SIG-M5 (cell line): ENCODE data around the gene PIK3R6.

Source experiments
- DNase-seq: peaks from one replicate; lab custom pipeline; 2025; lab: John Stamatoyannopoulos, UW

PIK3R6 gene

DNA sequence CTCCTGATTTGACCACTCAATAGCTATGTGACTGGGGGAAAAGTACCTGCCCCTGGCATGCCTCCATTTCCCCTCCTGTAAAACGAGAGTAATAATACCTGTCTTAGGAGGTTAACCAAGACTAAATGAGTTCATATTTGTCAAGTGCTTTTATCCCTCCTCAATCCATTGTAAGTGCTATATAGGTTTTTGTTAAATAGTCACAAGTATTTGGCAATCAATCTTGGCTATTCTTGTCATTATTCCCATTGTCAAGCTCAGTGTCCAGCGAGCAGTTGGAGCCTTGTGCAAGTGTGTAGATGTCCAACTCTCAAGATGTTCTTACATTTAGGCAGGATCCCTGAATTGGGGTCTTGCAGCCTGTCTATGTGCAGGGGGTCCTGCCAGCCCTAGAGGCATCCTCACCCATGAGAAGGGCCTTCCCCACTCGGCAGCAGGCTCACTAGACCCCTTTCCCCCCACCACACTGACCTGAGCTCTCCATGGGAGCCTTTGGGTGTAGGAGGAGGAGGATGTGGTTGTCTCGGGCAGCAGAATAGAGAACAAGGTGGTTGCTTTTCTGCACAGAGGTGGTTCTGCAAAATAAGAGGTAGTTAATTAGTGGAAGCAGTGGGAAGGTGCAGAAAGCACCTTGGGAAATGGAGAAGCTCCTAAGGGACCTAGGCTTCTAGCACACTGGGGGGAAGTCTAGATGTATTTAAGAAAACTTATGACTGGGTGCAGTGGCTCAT lies 18.0 kb downstream of the PIK3R6 start:
- no peak for DNase-seq

DNA sequence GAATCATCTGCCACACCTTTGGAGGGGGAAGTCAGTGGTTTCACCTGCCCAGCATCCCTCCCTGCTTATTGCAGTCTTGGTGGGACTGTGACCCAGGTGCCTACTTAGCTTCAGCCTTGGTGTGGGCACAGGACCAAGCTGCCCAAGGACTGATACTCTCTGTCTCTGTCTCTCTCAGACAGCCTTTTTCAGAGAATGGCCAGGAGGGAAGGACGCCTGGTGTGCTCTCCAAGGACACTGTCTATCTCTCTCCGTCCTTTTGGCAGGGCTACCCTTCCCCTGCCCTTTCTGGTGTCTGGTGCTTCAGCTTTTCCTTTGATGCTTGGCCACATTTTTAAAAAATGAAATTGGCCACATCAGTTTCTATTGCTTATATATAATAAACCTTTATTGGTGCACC lies 19.6 kb downstream of the PIK3R6 start:
- DNase-seq: no peak

DNA sequence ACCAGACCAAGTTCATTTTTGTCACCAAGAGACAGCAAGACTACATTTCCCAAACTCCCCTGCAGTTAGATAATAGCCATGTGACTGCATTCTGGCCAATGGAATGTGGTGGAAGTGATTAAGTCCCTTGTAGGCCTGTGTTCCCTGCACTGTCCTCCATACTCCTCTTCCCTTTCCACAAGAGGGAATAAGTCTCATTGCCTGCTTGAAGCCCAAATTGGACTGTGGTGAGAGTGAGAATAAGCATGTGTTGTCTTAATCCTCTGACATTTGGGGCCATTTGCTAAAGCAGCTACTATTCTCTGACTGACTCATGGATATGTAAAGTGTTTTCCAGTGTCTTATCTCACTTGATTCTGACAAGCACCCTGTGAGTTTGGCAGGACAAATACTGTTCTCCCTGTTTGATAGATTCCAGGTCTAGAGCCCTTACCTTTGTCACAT lies 20.7 kb downstream of the PIK3R6 start:
- no peak for DNase-seq

DNA sequence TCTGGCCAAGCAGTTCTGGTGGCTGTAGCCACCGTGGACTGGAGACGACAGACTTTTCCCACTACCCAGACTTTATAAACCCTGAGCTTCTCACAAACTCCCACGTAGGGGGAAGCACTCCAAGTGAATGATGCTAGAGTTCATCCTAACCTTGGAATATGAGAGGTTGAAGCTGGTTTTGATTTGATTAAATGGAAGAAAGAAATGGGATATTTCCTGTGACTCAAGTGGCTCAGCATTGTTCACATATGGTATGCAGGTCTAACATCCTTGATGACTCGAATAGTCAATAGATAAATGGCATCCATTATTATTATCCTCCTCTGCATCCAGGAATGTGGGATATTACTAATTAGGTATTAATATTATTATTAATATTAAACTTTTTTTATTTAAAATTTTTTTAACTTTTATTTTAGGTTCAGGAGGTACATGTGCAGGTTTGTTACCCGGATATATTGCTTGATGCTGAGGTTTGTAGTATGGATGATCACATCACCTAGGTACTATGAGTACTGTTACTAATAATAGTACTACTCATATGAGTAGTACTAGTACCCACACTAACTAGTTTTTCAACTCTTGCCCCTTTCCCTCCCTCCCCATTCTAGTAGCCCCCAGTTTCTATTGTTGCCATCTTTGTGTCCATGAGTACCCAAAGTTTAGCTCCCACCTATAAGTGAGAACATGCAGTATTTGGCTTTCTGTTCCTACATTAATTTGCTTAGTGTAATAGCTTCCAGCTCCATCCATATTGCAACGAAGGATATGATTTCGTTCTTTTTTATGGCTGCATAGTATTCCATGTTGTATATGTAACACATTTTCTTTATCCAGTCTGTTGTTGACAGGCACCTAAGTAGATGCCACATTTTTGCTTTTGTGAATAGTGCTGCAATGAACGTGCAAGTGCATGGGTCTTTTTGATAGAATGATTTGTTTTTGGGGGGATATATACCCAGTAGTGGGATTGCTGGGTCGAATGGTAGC lies 22.9 kb downstream of the PIK3R6 start:
- no peak for DNase-seq

DNA sequence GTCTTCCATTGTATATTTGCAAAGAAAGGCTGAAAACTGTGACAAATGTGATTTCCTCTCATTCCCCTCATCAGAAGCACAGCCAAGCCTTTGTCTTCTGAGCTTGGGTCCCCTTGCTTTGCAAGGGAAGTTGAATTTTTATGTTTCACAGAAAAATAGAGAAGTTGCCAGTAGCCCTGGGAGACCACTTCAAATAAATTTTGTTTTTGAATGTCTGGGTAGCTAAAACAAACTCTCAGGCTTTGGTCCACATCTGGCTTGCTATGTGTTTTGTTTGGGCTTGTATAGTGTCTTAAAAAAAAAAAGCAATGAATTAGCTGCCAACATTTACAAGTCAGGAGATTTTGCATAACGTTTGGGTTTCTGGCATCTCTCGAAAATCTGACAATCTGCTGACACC lies 24.1 kb downstream of the PIK3R6 start:
- no peak for DNase-seq

DNA sequence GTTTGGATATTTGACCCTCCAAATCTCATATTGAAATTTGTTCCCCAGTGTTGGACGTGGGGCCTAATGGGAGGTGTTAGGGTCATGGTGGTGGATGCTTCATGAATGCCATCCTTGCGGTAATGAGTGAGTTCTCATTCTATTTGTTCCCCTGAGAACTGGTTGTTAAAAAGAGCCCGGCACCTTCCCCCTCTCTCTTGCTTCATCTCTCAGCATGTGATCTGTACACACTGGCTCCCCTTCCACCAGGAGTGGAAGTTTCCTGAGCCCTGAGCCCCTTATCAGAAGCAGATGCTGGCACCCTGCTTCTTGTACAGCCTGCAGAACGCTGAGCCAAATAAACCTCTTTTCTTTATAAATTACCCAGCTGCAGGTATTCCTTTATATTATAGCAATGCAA lies 25.6 kb downstream of the PIK3R6 start:
- DNase-seq: no peak

DNA sequence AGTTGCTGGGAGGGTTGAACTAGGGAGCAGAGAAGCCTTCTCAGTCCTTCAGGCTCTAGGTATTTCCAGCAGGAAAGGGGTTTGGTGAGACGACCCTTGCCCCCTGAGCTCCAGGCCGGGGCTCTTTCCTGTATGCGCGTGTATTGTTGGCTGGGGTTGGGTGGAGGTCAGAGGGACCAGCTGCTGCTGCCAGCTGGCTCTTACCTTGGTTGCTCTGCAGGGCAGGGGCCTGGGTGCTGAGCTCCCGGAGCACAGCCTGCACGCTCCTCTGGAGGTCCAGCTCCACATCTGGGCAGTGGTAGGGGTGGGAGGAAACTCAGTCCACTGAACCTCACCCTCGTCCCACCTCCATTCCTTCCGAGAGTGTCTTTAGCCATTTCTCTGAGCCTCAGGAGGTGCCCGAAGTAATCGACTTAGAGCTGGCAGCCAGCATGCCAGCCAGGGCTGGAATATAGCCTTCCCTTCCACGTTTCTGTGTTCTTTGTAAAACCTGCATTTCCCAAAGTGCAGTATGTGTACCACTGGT lies 28.0 kb downstream of the PIK3R6 start:
- no peak for DNase-seq

DNA sequence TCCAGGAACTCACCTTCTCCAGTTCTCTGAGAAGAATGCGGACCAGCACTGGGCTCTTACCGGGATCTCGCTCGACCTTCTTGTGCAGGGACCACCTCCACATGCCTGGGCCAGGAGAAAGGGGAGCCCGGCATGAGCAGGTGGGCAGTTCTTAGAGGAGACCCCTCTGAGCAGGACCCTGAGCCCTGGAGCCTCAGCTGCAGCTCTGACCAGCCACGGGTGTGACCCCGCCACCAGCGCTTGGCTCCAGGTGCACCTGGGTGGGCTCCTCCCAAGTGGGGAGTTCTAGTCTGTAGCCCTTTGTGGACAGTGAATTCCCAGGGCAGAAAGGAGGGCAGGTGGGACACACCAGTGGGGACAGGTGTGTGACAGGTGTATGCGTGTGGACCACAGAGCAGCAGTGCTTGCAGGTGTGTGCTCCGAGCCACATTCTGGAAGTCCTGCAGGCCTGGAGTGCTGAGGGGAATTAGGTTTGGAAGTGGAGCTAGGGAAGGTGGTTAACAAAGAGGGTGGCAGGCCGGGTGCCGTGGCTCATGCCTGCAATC lies 28.9 kb downstream of the PIK3R6 start:
- DNase-seq: no peak

DNA sequence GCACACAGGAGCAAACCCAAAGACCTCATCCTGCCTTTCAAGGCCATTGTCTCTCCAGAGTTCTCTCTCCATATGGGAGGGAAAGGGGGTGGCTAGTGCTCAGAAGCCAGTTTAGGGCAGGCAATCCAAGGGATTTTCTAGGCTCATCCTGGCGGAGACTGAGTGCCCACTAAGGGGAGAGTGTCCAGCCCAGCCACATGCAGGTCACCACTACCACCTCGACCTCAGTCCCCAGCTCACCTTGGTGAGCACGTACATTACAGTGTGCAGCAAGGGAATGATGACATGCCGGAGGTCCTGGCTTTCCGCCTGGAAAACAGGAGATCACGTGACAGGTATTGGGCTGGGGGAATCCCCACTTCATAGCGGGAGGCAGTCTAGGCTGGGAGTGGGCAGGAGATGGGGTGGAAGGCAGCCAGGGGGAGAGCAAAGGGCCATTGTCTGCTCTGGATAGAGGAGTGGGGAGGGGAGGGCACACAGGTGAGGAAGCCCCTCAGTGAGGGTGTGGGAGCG lies 29.9 kb downstream of the PIK3R6 start:
- DNase-seq: no peak

DNA sequence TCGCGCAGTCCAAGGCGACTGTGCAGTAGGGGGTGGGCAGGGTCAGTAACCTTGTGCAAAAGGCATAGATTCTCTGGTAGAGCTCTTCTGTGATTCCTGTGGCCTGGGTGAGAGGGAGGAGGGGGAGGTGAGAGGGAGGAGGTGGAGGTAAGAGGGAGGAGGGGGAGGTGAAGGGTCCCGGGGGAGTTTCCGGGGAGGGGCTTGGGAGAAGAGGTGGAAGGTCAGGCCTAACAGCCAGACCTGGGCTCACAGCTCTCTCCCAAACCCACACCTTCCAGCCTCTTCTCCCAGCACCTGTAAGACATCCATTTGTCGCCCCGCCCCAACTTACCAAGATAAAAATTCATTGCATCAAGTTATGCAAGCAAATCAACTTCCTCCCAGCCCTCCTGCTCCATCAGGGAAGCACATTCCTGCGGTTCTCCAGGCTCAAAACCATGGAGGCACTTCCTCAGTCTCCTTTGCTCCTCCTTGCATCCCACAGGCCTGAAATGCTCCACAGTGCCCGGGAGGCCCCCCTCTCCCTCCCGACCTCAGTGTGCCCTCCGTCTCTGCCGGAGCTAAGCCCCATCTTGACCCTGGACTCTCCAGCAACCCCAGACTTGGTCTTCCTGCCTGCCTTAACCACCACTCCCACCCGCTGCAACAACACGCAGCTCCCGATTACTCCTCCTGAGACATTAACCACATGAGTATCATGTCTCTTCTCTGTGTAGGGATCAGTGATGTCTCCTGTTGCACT lies 30.5 kb downstream of the PIK3R6 start:
- DNase-seq: no peak

DNA sequence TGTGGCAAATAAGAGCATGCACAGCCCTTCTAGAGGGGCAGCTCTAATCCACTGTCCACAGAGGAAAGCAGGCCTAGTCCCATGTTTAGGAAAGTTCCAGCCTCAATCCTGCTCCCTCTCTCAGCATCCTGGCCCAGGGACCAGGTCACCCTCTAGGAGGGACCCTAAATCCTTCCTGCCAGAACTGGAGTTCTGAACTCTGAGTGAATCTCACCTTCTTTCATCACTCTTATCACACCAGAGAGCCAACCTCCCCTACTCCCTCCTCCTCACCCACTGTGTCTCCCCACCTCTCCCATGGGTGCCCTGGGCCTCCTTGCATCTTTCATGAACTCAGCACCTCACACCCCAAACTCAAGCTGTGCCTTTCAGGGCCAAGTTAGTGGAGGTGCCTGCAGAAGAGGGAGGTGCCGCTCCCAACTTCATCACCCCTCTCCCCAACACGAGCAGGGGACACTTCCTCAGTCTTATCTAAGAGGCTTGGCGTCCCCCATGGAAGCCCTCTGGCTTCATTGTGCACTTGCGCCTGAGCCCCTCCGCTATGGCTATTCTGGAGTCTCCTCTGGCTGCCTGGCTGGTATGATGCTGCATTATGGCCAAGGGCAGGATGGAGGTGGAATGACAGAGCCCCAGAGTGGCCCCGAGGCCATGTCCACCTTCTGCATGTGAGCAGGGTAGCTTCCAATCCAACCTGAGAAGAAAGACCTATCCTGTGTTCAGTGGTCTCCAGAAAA lies 31.7 kb downstream of the PIK3R6 start:
- no peak for DNase-seq

DNA sequence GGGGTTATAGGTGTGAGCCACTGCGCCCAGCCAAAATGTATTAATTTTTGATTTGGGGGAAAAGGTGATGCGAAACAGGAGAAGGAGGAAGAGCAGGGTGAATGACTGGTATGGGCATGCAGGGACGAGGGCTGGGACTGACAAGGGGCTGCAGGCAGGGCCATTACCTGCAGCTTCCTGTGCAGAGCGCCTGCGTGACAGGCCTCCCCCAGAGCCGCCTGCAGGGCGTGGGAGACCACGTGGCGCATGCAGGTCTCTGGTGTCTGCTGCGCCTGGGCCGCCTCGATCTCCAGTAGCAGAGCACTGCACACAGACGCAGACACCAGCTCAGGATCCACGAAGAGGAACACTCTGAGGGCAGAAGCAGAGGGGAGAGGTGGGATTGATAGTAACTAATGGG lies 32.4 kb downstream of the PIK3R6 start:
- no peak for DNase-seq

DNA sequence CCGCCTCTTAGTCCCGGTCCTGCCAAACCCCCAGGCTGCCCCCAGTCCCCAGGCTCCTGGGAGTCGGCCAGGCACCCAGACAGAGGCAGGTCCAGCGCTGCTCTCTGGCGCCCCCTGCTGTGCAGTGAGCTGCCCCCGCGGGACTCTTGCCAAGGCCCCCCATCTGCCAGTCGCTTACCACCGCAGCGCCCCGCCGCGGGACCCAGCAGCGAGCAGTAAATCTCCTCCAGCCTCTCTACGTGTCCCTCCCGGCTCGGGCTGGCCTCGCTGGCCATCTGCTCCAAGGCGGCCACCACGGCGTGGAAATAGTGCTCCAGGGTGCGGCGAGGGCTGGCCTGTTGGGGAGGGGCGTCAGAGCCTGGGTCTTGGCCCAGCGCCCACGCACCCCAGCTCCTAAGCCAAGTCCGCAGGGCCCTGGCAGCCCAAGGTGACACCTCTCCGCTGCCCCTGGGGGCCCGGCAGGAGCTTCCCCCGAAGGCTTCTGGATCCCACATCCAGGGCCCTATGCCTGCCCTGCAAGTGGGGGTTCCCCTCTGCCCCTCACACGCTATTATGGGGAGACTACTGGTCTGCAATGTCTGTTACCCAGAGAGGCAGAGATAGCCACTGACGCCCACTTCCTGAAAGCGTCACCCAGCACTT lies 34.6 kb downstream of the PIK3R6 start:
- DNase-seq: no peak

DNA sequence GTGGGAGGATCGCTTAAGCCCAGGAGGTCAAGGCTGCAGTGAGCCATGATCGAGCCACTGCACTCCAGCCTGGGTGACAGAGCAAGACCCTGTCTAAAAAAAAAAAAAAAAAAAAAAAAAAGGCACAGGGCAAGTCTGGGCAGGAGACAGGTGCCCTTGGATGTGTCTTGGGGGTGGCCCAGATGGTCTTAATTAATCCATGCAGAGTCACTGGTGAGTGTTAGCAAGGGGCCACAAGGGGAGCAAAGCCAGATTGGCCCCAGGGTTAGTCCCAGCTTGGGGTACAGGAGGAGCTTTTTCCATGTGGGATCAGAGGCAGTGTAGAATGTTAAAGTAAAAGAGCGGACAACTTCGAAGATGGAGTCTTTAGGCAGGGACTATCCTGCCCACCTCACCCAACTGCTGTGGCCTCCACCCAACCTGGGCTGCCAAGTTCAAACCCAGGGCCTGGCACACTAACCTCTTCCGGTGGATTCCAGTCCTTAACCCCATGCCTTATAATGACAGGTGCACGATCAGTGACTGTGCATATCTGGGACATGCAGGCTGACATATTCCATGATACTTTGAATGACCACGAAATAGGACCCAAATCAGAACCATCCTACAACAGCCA lies 36.1 kb downstream of the PIK3R6 start:
- DNase-seq: no peak

DNA sequence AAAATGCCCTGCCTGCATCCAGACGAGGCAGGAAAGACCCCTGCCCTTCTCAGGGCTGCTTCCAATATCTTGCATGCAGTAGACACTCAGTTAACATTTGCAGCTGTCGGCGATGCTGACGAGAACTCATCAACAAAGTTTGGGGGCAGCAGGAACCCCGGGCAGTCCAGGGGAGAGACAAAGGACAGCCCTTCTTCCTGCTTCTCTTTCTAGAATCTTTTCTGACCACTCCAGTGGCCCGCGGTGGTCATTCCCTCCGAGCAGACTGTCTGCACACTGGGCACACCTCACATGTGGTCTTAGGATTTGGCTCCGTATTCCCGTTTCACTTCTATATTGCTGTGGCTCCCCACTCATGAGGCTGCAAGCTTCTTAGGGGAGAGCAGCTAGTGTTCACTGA lies 37.3 kb downstream of the PIK3R6 start:
- no peak for DNase-seq

DNA sequence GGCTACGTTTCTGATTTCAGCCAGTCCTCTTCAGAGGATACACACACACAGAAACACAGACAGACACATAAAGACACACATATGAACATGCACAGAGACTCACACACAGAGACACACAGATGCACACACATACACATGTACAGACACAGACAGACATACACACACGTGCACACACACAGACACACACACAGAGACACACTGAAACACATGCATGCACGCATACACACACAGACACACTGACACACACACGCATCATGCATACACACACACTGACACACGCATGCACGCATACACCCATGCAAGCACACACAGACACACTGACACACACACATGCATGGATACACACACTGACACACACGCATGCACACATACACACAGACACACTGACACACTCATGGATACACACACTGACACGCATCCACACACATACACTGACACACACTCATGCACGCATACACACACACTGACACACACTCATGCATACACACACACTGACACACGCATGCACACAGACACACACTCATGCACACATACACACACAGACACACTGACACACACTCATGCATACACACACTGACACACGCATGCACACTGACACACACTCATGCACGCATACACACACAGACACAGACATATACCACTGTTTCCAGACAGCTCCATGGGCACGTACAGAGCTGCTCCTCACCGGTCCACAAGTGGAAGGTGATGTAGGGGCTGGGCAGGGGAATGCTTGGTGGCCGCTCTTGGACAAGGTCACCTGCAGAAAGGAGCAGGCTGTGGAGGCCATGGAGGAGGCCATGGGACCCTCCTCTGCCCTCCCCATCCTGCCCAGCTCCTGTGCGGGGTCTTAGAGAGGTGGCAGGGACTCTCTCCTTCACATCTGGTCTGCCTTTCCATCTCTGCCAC lies 38.2 kb downstream of the PIK3R6 start:
- no peak for DNase-seq

DNA sequence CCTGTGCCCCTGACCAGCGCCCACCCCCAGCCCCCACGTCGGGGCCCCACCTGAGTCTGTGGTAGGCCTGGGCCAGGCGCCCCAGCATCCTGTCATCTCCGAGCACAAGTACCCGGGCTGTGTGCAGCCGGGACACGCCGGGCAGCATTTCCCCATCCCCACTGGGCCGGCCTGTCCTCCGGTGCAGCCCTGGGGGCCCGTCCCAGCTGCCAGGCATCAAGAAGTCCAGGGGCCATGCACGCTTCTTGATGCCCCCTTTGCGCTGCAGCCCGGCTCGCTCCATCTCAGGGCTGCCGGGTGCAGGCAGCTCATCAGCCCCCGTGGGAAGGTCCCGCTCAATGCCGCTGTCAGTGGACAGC lies 39.0 kb downstream of the PIK3R6 start:
- no peak for DNase-seq

DNA sequence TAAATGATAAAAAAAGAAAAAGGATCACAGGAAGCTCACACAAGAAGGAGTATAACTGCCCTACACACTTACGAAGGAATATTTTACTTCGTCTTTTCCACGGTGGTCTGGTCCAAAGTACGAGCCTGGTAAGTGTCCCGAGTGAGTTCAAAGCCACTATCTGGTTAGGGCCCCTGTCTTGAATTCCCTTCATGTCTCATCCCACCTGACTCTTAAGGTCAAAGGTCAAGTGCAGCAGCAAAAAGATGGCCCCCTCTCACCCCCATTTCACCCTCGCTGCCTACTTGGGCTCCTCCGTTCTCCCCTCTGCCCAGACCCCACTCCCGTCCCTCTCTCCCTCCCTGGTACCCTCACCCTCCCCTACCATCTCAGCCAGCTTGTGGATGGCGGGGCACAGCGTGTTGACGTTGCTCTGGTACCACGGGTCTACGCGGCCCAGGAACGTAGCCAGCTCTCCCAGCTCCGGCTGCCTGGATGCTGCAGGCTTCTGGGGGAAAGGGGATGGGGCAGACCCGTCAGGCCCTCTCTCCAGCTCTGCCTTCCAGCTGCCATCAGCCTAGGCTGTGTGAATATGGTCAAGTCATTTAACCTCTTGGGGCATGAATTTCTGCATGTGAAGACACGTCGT lies 40.6 kb downstream of the PIK3R6 start:
- DNase-seq: no peak

DNA sequence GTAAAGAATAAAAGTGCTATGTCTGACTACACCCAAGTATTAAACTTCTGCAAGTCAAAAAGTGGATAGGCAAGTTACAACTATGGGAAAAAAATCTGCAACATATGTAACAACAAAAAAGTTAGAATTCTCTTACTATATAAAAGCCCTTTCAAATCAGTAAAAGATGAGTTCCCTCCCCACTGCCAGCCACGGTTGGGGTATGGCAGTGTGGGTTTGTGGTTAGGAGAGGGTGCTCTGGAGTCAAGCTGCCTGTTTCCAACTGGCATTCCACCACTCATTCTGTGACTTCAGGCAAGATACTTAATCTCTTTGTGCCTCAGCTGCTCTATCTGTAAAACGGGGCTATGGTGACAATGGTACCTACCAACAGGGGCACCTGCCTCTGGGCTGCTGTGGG lies 41.7 kb downstream of the PIK3R6 start:
- no peak for DNase-seq
